ENCODE data around the gene ADPRH. TPM values are rescaled to one million over a fixed set of nuclear protein-coding genes. Genes with fewer than 3 reads are reported as not detected.
"Not testable (repeated sequence)": the region's sequence is repeated elsewhere in the genome, so short reads cannot be mapped to it uniquely, and the experiment has no call there.

ADPRH gene
- 7.3 TPM for total RNA-seq

- DNase-seq (ENCODE audit: low read depth in 2 of 3, low spot score in 2 of 3) = peak in 2 of 3 donors; percentile 65 to 68
These were observed at the start of gene ADPRH for GRCh38 chr3:119579366-119580066. Gene ADPRH (plus strand): TSS chr3:119579492. CDS start chr3:119582170, 2,678 bp downstream.

GRCh38 chr3:119529883-119530282 lies 49.4 kb upstream of the ADPRH start:
- no peak for DNase-seq (ENCODE audit: low read depth in 2 of 3, low spot score in 2 of 3)

GRCh38 chr3:119530456-119530855 lies 48.8 kb upstream of the ADPRH start:
- no peak for DNase-seq (ENCODE audit: low read depth in 2 of 3, low spot score in 2 of 3)

GRCh38 chr3:119531151-119531550 lies 48.1 kb upstream of the ADPRH start:
- no peak for DNase-seq (ENCODE audit: low read depth in 2 of 3, low spot score in 2 of 3)

GRCh38 chr3:119534296-119534695 lies 45.0 kb upstream of the ADPRH start:
- DNase-seq (ENCODE audit: low read depth in 2 of 3, low spot score in 2 of 3) = no peak

DNA sequence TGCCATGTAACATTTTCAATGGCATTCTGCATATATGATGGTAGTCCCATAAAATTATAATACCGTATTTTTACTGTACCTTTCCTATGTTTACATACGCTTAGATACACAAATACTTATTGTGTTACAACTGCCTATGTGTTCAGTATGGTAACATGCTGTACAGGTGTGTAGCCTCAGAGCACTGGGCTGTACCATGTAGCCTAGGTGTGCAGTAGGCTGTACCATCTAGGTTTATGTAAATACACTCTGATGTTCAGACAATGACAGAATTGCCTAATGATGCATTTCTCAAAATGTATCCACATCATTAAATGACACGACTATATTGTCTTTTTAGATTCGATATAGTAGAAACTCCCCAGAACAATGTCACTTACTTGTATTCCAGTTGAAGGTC lies 42.5 kb upstream of the ADPRH start:
- no peak for DNase-seq (ENCODE audit: low read depth in 2 of 3, low spot score in 2 of 3)

DNA sequence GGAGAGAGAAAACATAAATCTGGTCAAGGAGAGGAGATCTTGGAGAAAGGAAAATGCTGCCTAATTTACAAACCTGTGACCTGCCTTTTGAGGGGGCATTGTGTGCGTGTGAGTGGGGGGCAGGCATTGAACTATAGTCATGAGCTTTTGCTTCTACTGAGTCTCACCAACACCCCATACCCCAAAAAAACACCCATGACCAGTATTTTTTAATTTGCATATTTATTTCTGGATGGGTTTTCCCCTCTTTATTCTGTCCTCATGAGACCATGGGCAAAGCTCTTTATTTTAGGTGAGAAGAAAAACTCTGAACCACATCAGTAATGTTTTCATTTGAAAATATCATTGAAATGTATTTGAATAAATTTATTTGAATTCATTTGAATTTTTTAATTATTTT lies 40.5 kb upstream of the ADPRH start:
- DNase-seq (ENCODE audit: low read depth in 2 of 3, low spot score in 2 of 3) = no peak

GRCh38 chr3:119541547-119541946 lies 37.7 kb upstream of the ADPRH start:
- DNase-seq (ENCODE audit: low read depth in 2 of 3, low spot score in 2 of 3) = no peak

DNA sequence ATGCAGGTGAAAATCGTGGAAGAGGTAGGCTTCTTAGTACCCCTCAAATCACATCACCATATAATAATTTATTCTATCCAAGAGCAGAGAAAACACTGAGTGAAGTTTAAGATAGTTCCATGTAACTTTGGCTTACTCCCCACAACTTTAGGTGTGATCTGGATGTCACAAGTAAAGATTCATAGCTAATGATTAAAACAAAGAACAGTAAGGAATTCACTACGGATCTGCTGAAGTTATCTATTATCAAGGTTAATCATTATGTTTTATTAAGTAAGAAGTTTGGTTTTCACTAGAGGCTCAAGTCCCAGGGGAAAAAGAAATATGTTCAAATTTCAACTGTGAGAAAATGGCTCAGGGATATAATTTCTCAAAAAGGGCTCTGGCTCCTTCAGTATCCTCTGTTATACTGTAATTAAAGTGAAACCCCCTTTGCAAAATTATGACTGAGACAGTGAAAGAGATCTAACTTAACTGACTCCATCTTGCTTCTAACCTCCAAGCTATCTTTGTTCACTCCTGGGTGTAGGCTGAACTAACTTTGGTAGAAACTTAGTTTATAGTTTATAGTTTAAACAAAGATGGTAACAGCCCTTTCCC lies 37.0 kb upstream of the ADPRH start:
- DNase-seq (ENCODE audit: low read depth in 2 of 3, low spot score in 2 of 3) = no peak

GRCh38 chr3:119543147-119543546 lies 36.1 kb upstream of the ADPRH start:
- DNase-seq (ENCODE audit: low read depth in 2 of 3, low spot score in 2 of 3) = no peak

GRCh38 chr3:119547227-119547626 lies 32.1 kb upstream of the ADPRH start:
- DNase-seq (ENCODE audit: low read depth in 2 of 3, low spot score in 2 of 3) = no peak

DNA sequence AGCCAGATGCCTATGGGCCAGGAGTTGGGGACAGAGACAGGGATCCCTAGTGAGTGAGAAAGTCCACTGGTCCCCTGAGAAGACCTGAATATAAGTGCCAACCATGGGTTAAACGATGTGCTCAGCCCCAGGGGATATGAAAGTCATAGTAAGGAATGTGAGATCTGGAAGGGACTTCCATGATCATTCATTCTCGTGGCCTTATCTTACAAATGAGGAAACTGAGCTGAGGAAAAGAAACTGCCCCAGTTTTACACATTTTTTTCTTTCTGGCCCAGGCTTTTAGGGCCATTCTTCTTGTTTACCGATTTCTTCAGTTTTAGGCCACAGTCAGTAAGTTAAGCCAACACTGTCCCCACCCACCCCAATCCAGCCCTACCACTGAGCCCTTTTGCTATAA lies 31.0 kb upstream of the ADPRH start:
- no peak for DNase-seq (ENCODE audit: low read depth in 2 of 3, low spot score in 2 of 3)

- DNase-seq (ENCODE audit: low read depth in 2 of 3, low spot score in 2 of 3) = no peak
These were observed 28.9 kb upstream of the ADPRH start for GRCh38 chr3:119550192-119550910.

DNA sequence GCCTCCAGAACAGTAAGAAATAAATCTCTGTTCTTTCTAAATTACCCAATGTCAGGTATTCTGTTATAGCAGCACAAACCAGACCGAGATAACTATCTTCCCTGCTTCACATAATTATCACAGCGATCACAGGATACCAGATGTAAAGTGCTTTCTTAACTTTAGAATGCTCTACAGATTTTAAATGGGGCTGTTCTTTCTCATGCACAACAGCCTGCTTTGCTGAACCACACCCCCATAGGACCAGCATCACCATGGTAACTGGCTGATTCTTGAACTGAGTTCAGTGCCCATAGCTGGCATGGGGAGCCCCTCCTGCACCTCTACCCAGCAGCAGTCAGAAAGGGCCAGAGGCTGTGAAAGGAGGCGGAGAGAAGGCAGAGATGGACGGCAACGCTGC lies 27.7 kb upstream of the ADPRH start:
- DNase-seq (ENCODE audit: low read depth in 2 of 3, low spot score in 2 of 3) = no peak

GRCh38 chr3:119552928-119553327 lies 26.4 kb upstream of the ADPRH start:
- not testable (repeated sequence) for DNase-seq (ENCODE audit: low read depth in 2 of 3, low spot score in 2 of 3)

- no peak for DNase-seq (ENCODE audit: low read depth in 2 of 3, low spot score in 2 of 3)
These were observed 25.4 kb upstream of the ADPRH start for GRCh38 chr3:119553823-119554415.

- peak in 1 of 3 donors; percentile 11 for DNase-seq (ENCODE audit: low read depth in 2 of 3, low spot score in 2 of 3)
These were observed 24.0 kb upstream of the ADPRH start for GRCh38 chr3:119555309-119555735.

GRCh38 chr3:119555929-119556328 lies 23.4 kb upstream of the ADPRH start:
- DNase-seq (ENCODE audit: low read depth in 2 of 3, low spot score in 2 of 3) = no peak

- no peak for DNase-seq (ENCODE audit: low read depth in 2 of 3, low spot score in 2 of 3)
These were observed 22.0 kb upstream of the ADPRH start for GRCh38 chr3:119557192-119557876.

DNA sequence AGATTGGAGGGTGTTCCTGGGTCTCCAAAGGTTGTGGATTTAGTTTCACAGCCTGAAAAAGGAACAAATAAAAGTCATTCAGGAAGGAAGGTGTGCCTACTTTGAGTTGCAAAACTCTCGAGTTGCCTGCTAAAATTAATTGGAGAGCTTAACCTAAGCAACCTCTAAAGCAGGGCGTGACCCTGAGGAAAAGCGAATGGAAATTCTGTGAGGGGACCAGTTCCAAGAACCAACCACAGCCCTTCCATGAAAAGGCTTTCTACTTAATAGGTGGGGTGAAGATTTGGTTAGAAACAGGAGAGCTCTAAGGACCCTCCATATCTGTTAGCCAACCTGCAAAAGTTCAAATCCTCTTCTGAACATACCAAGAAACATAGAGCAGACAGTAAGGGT lies 21.4 kb upstream of the ADPRH start:
- no peak for DNase-seq (ENCODE audit: low read depth in 2 of 3, low spot score in 2 of 3)

Data from hematopoietic multipotent progenitor cell (in vitro differentiated cells).